ENCODE results near the gene ABHD3. TPM values are rescaled to one million over a fixed set of nuclear protein-coding genes. Genes with fewer than 3 reads are reported as not detected.

The ABHD3 gene
- total RNA-seq, 1 experiment from 2014 or later, result 23.3 TPM

DNA sequence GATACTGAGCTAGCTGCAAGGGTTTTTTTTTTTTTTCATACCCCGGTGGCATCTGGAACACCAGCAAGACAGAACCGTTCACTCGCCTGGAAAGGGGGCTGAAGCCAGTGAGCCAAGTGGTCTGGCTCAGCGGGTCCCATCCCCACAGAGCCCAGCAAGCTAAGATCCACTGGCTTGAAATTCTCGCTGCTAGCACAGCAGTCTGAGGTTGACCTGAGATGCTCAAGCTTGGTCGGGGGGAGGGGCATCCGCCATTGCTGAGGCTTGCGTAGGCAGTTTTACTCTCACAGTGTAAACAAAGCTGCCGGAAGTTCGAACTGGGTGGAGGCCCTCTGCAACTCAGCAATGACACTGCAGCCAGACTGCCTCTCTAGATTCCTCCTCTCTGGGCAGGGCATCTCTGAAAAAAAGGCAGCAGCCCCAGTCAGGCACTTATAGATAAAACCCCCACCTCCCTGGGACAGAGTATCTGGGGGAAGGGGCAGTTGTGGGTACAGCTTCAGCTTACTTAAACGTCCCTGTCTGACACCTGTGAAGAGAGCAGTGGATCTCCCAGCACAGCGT is 31.0 kb upstream of the ABHD3 start:
- Histone ChIP-seq H3K9me3 (ENCODE audit: control insufficient read depth, insufficient read depth, low read depth, low read length) (no peaks in the 10 kb centered on the region), H3K4me3 (ENCODE audit: low read depth in 2 of 2, low read length in 2 of 2) (no peak overlapping the region), H3K36me3 (ENCODE audit: control insufficient read depth, insufficient read depth, low read length) (no peaks in the 10 kb centered on the region), H3K4me1 (ENCODE audit: control insufficient read depth, insufficient read depth, low read length) (peaks cover 9% of the 10 kb centered on the region), H3K27me3 (ENCODE audit: control insufficient read depth, insufficient read depth, low read length) (no peaks in the 10 kb centered on the region), H3K27ac (ENCODE audit: low read length) (no peak overlapping the region)
- in situ Hi-C loops (cut with HindIII; ENCODE audit: low pct_unique_long_range_greater_than_20kb, low sequenced_read_pairs), result no loop called here
- ATAC-seq, result no peak
- no TSS peak for BruUV-seq (replicated peaks)
- intact Hi-C loops (cut with micrococcal nuclease; ENCODE audit: unreplicated experiment), result no loop called here
- CTCF ChIA-PET, result no interaction called here
- TF ChIP-seq, protein P1, sequence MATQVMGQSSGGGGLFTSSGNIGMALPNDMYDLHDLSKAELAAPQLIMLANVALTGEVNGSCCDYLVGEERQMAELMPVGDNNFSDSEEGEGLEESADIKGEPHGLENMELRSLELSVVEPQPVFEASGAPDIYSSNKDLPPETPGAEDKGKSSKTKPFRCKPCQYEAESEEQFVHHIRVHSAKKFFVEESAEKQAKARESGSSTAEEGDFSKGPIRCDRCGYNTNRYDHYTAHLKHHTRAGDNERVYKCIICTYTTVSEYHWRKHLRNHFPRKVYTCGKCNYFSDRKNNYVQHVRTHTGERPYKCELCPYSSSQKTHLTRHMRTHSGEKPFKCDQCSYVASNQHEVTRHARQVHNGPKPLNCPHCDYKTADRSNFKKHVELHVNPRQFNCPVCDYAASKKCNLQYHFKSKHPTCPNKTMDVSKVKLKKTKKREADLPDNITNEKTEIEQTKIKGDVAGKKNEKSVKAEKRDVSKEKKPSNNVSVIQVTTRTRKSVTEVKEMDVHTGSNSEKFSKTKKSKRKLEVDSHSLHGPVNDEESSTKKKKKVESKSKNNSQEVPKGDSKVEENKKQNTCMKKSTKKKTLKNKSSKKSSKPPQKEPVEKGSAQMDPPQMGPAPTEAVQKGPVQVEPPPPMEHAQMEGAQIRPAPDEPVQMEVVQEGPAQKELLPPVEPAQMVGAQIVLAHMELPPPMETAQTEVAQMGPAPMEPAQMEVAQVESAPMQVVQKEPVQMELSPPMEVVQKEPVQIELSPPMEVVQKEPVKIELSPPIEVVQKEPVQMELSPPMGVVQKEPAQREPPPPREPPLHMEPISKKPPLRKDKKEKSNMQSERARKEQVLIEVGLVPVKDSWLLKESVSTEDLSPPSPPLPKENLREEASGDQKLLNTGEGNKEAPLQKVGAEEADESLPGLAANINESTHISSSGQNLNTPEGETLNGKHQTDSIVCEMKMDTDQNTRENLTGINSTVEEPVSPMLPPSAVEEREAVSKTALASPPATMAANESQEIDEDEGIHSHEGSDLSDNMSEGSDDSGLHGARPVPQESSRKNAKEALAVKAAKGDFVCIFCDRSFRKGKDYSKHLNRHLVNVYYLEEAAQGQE (IDR thresholded peaks at IDR 0.05; ENCODE audit: insufficient read depth in 1 of 2, low read depth in 2 of 2, low read length in 1 of 2), result no peak
- TF ChIP-seq POLR2AphosphoS5 (IDR thresholded peaks at IDR 0.05; ENCODE audit: low read depth, low read length), result no peak
- TF ChIP-seq, protein P2, sequence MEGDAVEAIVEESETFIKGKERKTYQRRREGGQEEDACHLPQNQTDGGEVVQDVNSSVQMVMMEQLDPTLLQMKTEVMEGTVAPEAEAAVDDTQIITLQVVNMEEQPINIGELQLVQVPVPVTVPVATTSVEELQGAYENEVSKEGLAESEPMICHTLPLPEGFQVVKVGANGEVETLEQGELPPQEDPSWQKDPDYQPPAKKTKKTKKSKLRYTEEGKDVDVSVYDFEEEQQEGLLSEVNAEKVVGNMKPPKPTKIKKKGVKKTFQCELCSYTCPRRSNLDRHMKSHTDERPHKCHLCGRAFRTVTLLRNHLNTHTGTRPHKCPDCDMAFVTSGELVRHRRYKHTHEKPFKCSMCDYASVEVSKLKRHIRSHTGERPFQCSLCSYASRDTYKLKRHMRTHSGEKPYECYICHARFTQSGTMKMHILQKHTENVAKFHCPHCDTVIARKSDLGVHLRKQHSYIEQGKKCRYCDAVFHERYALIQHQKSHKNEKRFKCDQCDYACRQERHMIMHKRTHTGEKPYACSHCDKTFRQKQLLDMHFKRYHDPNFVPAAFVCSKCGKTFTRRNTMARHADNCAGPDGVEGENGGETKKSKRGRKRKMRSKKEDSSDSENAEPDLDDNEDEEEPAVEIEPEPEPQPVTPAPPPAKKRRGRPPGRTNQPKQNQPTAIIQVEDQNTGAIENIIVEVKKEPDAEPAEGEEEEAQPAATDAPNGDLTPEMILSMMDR (IDR thresholded peaks at IDR 0.05), result no peak
- TF ChIP-seq TCF7L2 (IDR thresholded peaks at IDR 0.05; ENCODE audit: low read depth, low read length), result no peak
- TF ChIP-seq SIN3A (IDR thresholded peaks at IDR 0.05; ENCODE audit: borderline replicate concordance, insufficient read depth, low read depth, low read length), result no peak
- POLR2A ChIA-PET, result no interaction called here
- DNase-seq (ENCODE audit: low read depth, low spot score), result no peak

DNA sequence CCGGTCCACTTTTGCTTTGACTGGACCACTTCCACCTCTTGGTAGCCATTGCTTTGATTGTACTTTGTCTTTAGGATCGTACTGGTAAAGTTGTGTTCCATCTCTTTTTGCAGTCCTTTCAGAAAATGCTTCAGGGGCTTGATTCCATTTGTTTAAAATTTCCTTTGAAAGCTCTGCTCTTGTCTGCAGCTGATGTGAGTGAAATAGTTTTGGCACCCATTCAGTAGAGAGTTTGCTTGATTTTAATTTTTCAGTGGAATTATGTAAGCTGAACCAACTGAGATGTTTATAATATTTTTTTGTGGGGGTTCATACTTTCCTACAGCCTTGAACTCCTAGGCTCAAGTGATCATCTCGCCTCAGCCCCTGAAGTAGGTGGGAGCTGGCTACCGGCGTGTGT is 28.4 kb upstream of the ABHD3 start:
- no peak for ATAC-seq
- no peaks in the 10 kb centered on the region for H3K4me1 ChIP-seq (ENCODE audit: control insufficient read depth, insufficient read depth, low read length)
- H3K4me3 ChIP-seq (ENCODE audit: low read depth in 2 of 2, low read length in 2 of 2), result no peak overlapping the region
- no peak for DNase-seq (ENCODE audit: low read depth, low spot score)
- ChIA-PET POLR2A (interaction anchor here (0.7 kb wide), 1 partner anchor 16 kb away, joined by 5 read pairs; no protein-coding TSS in a partner anchor), CTCF (no interaction called here)
- intact Hi-C loops (cut with micrococcal nuclease; ENCODE audit: unreplicated experiment) (no loop called here), in situ Hi-C loops (cut with HindIII; ENCODE audit: low pct_unique_long_range_greater_than_20kb, low sequenced_read_pairs) (no loop called here)
- BruUV-seq (replicated peaks), result no TSS peak
- no peaks in the 10 kb centered on the region for H3K36me3 ChIP-seq (ENCODE audit: control insufficient read depth, insufficient read depth, low read length)
- H3K27ac ChIP-seq (ENCODE audit: low read length), result no peak overlapping the region
- TF ChIP-seq SIN3A (IDR thresholded peaks at IDR 0.05; ENCODE audit: borderline replicate concordance, insufficient read depth, low read depth, low read length) (no peak), POLR2AphosphoS5 (IDR thresholded peaks at IDR 0.05; ENCODE audit: low read depth, low read length) (no peak), TCF7L2 (IDR thresholded peaks at IDR 0.05; ENCODE audit: low read depth, low read length) (no peak)
- TF ChIP-seq, protein P1 (IDR thresholded peaks at IDR 0.05; ENCODE audit: insufficient read depth in 1 of 2, low read depth in 2 of 2, low read length in 1 of 2), result no peak
- TF ChIP-seq, protein P2 (IDR thresholded peaks at IDR 0.05), result no peak
- no peaks in the 10 kb centered on the region for H3K27me3 ChIP-seq (ENCODE audit: control insufficient read depth, insufficient read depth, low read length)
- no peaks in the 10 kb centered on the region for H3K9me3 ChIP-seq (ENCODE audit: control insufficient read depth, insufficient read depth, low read depth, low read length)

Data from Panc1 (cell line).